Liver (tissue), 3 donors: ENCODE measurements around the gene NEK7.

Experiments used
- EGR1 ChIP-seq, 2 donors: IDR thresholded peaks; 2 replicates each; pipeline ENCODE4 v1.6.1; 2016 to 2018; ENCODE audit warnings: antibody characterized with exemption in 2 of 2, low read depth in 2 of 2
- TF ChIP-seq, protein P1 (sequence below): IDR thresholded peaks from 2 replicates; pipeline ENCODE4 v1.6.1; 2016; ENCODE audit warnings: antibody characterized with exemption, mild to moderate bottlenecking
- TF ChIP-seq, protein P2 (sequence below): fragments of 150-350 bp; IDR thresholded peaks from 2 replicates; pipeline ENCODE4 v1.5.1; 2017; ENCODE audit warnings: improper control_type of control experiment, low read depth, low read length; ENCODE audit not compliant: missing input control
- donor health status: healthy.
- donor health status: healthy.

DNA sequence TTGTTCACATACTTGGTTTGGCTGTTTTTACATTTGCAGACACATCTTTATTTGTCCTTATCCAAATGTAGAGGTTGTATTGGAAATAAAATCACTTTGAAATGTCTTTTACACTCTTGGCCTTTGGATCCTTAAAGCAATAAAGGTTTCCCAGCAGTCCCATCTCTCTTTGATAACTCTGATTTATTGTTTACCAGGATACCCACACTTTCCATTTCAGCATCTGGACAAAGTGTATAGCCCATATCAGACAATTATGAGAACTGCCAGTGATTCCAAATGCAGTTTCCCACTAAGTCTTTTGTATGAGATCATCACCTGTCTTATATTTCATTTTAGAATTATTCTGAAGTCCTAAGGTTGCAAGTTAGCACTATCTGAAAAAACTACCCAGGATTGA lies 114.7 kb downstream of the NEK7 start:
- TF ChIP-seq, protein P1, sequence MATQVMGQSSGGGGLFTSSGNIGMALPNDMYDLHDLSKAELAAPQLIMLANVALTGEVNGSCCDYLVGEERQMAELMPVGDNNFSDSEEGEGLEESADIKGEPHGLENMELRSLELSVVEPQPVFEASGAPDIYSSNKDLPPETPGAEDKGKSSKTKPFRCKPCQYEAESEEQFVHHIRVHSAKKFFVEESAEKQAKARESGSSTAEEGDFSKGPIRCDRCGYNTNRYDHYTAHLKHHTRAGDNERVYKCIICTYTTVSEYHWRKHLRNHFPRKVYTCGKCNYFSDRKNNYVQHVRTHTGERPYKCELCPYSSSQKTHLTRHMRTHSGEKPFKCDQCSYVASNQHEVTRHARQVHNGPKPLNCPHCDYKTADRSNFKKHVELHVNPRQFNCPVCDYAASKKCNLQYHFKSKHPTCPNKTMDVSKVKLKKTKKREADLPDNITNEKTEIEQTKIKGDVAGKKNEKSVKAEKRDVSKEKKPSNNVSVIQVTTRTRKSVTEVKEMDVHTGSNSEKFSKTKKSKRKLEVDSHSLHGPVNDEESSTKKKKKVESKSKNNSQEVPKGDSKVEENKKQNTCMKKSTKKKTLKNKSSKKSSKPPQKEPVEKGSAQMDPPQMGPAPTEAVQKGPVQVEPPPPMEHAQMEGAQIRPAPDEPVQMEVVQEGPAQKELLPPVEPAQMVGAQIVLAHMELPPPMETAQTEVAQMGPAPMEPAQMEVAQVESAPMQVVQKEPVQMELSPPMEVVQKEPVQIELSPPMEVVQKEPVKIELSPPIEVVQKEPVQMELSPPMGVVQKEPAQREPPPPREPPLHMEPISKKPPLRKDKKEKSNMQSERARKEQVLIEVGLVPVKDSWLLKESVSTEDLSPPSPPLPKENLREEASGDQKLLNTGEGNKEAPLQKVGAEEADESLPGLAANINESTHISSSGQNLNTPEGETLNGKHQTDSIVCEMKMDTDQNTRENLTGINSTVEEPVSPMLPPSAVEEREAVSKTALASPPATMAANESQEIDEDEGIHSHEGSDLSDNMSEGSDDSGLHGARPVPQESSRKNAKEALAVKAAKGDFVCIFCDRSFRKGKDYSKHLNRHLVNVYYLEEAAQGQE: no peak
- TF ChIP-seq, protein P2, sequence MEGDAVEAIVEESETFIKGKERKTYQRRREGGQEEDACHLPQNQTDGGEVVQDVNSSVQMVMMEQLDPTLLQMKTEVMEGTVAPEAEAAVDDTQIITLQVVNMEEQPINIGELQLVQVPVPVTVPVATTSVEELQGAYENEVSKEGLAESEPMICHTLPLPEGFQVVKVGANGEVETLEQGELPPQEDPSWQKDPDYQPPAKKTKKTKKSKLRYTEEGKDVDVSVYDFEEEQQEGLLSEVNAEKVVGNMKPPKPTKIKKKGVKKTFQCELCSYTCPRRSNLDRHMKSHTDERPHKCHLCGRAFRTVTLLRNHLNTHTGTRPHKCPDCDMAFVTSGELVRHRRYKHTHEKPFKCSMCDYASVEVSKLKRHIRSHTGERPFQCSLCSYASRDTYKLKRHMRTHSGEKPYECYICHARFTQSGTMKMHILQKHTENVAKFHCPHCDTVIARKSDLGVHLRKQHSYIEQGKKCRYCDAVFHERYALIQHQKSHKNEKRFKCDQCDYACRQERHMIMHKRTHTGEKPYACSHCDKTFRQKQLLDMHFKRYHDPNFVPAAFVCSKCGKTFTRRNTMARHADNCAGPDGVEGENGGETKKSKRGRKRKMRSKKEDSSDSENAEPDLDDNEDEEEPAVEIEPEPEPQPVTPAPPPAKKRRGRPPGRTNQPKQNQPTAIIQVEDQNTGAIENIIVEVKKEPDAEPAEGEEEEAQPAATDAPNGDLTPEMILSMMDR: no peak
- TF ChIP-seq EGR1 (IDR thresholded peaks at IDR 0.05; ENCODE audit: low read depth in 2 of 2): no peak
